Glomerular endothelial cell (primary cell): ENCODE data around the gene FBXL19. TPM values are rescaled to one million over a fixed set of nuclear protein-coding genes. Genes with fewer than 3 reads are reported as not detected.
"Not testable (repeated sequence)": the region's sequence is repeated elsewhere in the genome, so short reads cannot be mapped to it uniquely, and the experiment has no call there.

Source experiments
- DNase-seq: peaks from one replicate; pipeline ENCODE4 v3.0.0-alpha.2; 2011; ENCODE audit warnings: low read depth, low spot score; ENCODE audit errors: extremely low read depth
- total RNA-seq: library from RNA; depleted of rRNA; stranded (reverse); fragments of >200 nt; gene quantifications from 2 replicates; pipeline ENCODE4 v1.2.3, GENCODE V29; 2015

The FBXL19 gene
- total RNA-seq, 1 donor from 2014 or later: 29.5 TPM

- peak; percentile 64 for DNase-seq
Measured at GRCh38 chr16:30921748-30922419, 1.5 kb upstream of the FBXL19 start.

- DNase-seq: peak; percentile 94
Measured at GRCh38 chr16:30922420-30922959, 882 bp upstream of the FBXL19 start.

GRCh38 chr16:30922960-30923535, 324 bp upstream of the FBXL19 start:
- peak; percentile 96 for DNase-seq

GRCh38 chr16:30924076-30924912, 922 bp downstream of the FBXL19 start:
- no peak for DNase-seq

- DNase-seq: no peak
Measured at GRCh38 chr16:30924913-30925631, 1.7 kb downstream of the FBXL19 start.

GRCh38 chr16:30925632-30925987, 2.2 kb downstream of the FBXL19 start:
- no peak for DNase-seq

- DNase-seq: no peak
Measured at GRCh38 chr16:30925995-30926811, 2.8 kb downstream of the FBXL19 start.

- no peak for DNase-seq
Measured at GRCh38 chr16:30926937-30927788, 3.8 kb downstream of the FBXL19 start.

- DNase-seq: no peak
Measured at GRCh38 chr16:30927789-30928378, 4.5 kb downstream of the FBXL19 start.

- no peak for DNase-seq
Measured at GRCh38 chr16:30928390-30928789, 5.0 kb downstream of the FBXL19 start.

GRCh38 chr16:30929167-30929566, 5.8 kb downstream of the FBXL19 start:
- DNase-seq: no peak

- DNase-seq: no peak
Measured at GRCh38 chr16:30930160-30930571, 6.8 kb downstream of the FBXL19 start.

- no peak for DNase-seq
Measured at GRCh38 chr16:30931068-30931650, 7.8 kb downstream of the FBXL19 start.

- no peak for DNase-seq
Measured at GRCh38 chr16:30934827-30935557, 11.6 kb downstream of the FBXL19 start.

GRCh38 chr16:30937692-30938091, 14.3 kb downstream of the FBXL19 start:
- no peak for DNase-seq

- not testable (repeated sequence) for DNase-seq
Measured at GRCh38 chr16:30939571-30939970, 16.2 kb downstream of the FBXL19 start.

- DNase-seq: no peak
Measured at GRCh38 chr16:30941600-30942425, 18.4 kb downstream of the FBXL19 start.
